CD4-positive, alpha-beta T cell treated with Interleukin-2 at 100 ng/mL for 4 hours (primary cell): ENCODE measurements around the gene SNAP23.

Experiments
- DNase-seq: peaks from one replicate; pipeline ENCODE4 v3.0.0-alpha.2; 2020; ENCODE audit warnings: low spot score

The SNAP23 gene

GRCh38 chr15:42575188-42576039 is 80.0 kb downstream of the SNAP23 start, which contains the start of gene STARD9:
Gene STARD9, plus strand, starts transcription at chr15:42575606. Its CDS starts 110 bp downstream, at chr15:42575716.
- peak; percentile 95 for DNase-seq

DNA sequence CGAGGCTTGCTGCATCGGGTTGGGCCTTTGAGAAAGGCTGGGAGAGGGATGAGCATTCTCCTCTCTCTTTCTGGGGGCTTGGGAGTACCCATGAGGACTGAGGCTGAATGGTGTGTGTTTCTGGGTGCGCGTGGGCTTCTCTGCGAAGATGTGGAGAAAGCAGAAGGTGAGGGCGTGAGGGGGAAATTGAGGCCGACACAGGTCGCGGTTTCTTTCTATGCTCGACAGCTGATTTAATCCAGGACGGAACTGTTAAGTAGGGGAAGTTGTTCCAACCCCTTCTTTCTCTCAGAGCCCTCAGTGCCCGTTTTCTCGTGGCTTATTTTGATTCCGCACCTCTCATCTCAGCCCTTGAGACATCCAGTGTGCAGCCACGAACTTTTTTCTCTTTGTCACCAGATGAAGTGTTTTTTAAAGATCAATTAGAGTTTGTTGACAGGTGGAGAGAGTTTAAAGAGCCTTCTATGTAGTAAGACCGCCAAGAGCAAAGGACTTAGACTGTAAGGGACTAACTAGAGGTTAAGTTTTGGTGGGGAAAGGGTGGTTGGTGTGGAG is 80.7 kb downstream of the SNAP23 start:
- no peak for DNase-seq

GRCh38 chr15:42576776-42577175 is 81.3 kb downstream of the SNAP23 start:
- DNase-seq, result no peak

GRCh38 chr15:42577514-42578031 is 82.1 kb downstream of the SNAP23 start:
- DNase-seq, result no peak

- DNase-seq, result no peak
Observed at GRCh38 chr15:42578984-42579537, 83.6 kb downstream of the SNAP23 start.

GRCh38 chr15:42581272-42581730 is 85.9 kb downstream of the SNAP23 start:
- peak; percentile 76 for DNase-seq
